SK-N-MC (cell line): ENCODE measurements around the gene GTSE1.
"Not testable (repeated sequence)": the region's sequence is repeated elsewhere in the genome, so short reads cannot be mapped to it uniquely, and the experiment has no call there.

Experiments
- EZH2 ChIP-seq: fragments of 200-600 bp; sonication (generic); IDR thresholded peaks from one replicate; pipeline ENCODE4 v1.6.1; 2017; ENCODE audit warnings: antibody characterized with exemption
- POLR2AphosphoS5 ChIP-seq: IDR thresholded peaks from 2 replicates; pipeline ENCODE4 v1.6.1; 2012; ENCODE audit warnings: mild to moderate bottlenecking, low read depth, low read length, borderline replicate concordance

DNA sequence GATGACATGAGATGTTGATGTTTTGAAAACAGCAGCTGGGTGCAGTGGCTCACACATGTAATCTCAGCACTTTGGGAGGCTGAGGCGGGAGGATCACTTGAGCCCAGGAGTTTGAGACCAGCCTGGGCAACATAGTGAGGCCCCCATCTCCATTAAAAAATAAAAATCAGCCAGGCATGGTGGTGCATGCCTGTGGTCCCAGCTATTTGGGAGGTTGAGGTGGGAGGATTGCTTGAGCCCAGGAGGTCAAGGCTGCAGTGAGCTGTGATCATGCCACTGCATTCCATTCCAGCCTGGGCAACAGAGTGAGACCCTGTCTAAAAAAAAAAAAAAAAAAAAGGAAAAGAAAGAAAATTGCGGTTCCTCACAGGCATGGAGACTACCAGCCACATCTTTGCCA lies 16.2 kb downstream of the GTSE1 start:
- TF ChIP-seq POLR2AphosphoS5, EZH2: not testable (repeated sequence)
